K562 (cell line): ENCODE measurements around the gene OBSL1. TPM values are rescaled to one million over a fixed set of nuclear protein-coding genes. Genes with fewer than 3 reads are reported as not detected.

ENCODE experiments used
- CBX2 ChIP-seq: fragments of 200-600 bp; sonication (generic); IDR thresholded peaks from one replicate; pipeline ENCODE4 v1.6.1; 2012; ENCODE audit warnings: mild to moderate bottlenecking, low read length, inconsistent platforms; ENCODE audit not compliant: insufficient read depth, poor library complexity, severe bottlenecking
- CHD1 ChIP-seq: fragments of 200-600 bp; sonication (generic); IDR thresholded peaks from one replicate; pipeline ENCODE4 v1.6.1; 2012; ENCODE audit warnings: mild to moderate bottlenecking, moderate library complexity, low read length, inconsistent platforms
- CHD4 ChIP-seq: fragments of 200-600 bp; sonication (generic); IDR thresholded peaks from 3 replicates; pipeline ENCODE4 v1.6.1; 2012; ENCODE audit warnings: low read depth, mild to moderate bottlenecking, mixed read lengths, low read length, inconsistent platforms; ENCODE audit not compliant: insufficient read depth, insufficient replicate concordance, poor library complexity, severe bottlenecking
- EGR1 ChIP-seq: fragments of 450-650 bp; conservative IDR thresholded peaks from 2 replicates; pipeline ENCODE4 v1.6.1; 2017; ENCODE audit warnings: mild to moderate bottlenecking
- EWSR1 ChIP-seq: fragments of 450-650 bp; IDR thresholded peaks from 2 replicates; pipeline ENCODE4 v1.6.1; 2018; ENCODE audit warnings: borderline replicate concordance, mild to moderate bottlenecking, low read depth, moderate library complexity; ENCODE audit not compliant: partially characterized antibody
- HMG20A ChIP-seq: fragments of 450-650 bp; formaldehyde crosslinking; conservative IDR thresholded peaks from 2 replicates; pipeline ENCODE4 v1.4.0; 2020; ENCODE audit warnings: mild to moderate bottlenecking, mixed read lengths
- KDM2B ChIP-seq: fragments of 250-450 bp; sonication (Bioruptor Pico); IDR thresholded peaks from 2 replicates; pipeline ENCODE4 v1.8.0; 2021; ENCODE audit warnings: mild to moderate bottlenecking, moderate library complexity
- KLF16 ChIP-seq: IDR thresholded peaks from 2 replicates; pipeline ENCODE4 v1.6.1; 2016; ENCODE audit warnings: antibody characterized with exemption
- L3MBTL2 ChIP-seq: fragments of 450-650 bp; IDR thresholded peaks from 2 replicates; pipeline ENCODE4 v1.6.1; 2016; ENCODE audit warnings: mild to moderate bottlenecking, moderate library complexity
- POU5F1 ChIP-seq: fragments of 150-350 bp; IDR thresholded peaks from 2 replicates; pipeline ENCODE4 v1.6.1; 2014; ENCODE audit warnings: borderline replicate concordance, low read length, low read depth, mild to moderate bottlenecking; ENCODE audit not compliant: partially characterized antibody
- PYGO2 ChIP-seq: fragments of 450-650 bp; IDR thresholded peaks from 2 replicates; pipeline ENCODE4 v1.6.1; 2016; ENCODE audit warnings: mild to moderate bottlenecking, missing genetic modification characterization, moderate library complexity, missing compliant biosample characterization
- SMAD4 ChIP-seq: fragments of 250-450 bp; sonication (Bioruptor Pico); conservative IDR thresholded peaks from 2 replicates; pipeline ENCODE4 v1.8.0; 2021; ENCODE audit warnings: inconsistent platforms, mild to moderate bottlenecking, moderate library complexity
- SOX6 ChIP-seq: fragments of 450-650 bp; IDR thresholded peaks from 2 replicates; pipeline ENCODE4 v1.6.1; 2014; ENCODE audit warnings: mild to moderate bottlenecking
- STAT5A ChIP-seq: IDR thresholded peaks from 2 replicates; pipeline ENCODE4 v1.6.1; 2012; ENCODE audit warnings: low read length, inconsistent platforms, borderline replicate concordance
- YBX1 ChIP-seq: fragments of 450-650 bp; IDR thresholded peaks from 2 replicates; pipeline ENCODE4 v1.7.1; 2016; ENCODE audit warnings: mild to moderate bottlenecking
- ZC3H4 ChIP-seq: sonication (generic); formaldehyde crosslinking; IDR thresholded peaks from 2 replicates; pipeline ENCODE4 v1.9.0; 2021; ENCODE audit warnings: missing genetic modification reagents, borderline replicate concordance
- ZFP1 ChIP-seq: fragments of 450-650 bp; formaldehyde crosslinking; IDR thresholded peaks from 2 replicates; pipeline ENCODE4 v1.4.0; 2020; ENCODE audit warnings: mild to moderate bottlenecking, mixed read lengths
- ZNF3 ChIP-seq: fragments of 250-450 bp; sonication (Bioruptor Pico); IDR thresholded peaks from 2 replicates; pipeline ENCODE4 v1.5.0; 2021; ENCODE audit warnings: mild to moderate bottlenecking, moderate library complexity
- ZSCAN32 ChIP-seq: fragments of 450-650 bp; formaldehyde crosslinking; IDR thresholded peaks from 2 replicates; pipeline ENCODE4 v1.4.0; 2020; ENCODE audit warnings: mild to moderate bottlenecking, moderate library complexity
- polyA plus RNA-seq, 8 experiments: library from polyadenylated mRNA; depleted of rRNA in 4 of 8; stranded (reverse) in 5 of 8; unstranded in 3 of 8; fragments of >200 nt; fragmentation: Nextera tagmentation in 2 of 8; fragmentation: Illumina TruSeq in 1 of 8; extraction: Ambion mirVana in 2 of 8; extraction: Trizol in 1 of 8; gene quantifications; 2 replicates each; pipeline versions ENCODE4 v1.2.1 to v1.2.3, GENCODE V29; 2011 to 2014; ENCODE audit warnings: inconsistent platforms in 1 of 8, missing spikeins in 1 of 8
- total RNA-seq, 7 experiments: library from RNA; depleted of rRNA in 6 of 7; stranded (reverse); fragments of >200 nt in 6 of 7; fragmentation: Illumina TruSeq in 2 of 7; extraction: Trizol in 2 of 7; gene quantifications; 2 replicates each; pipeline versions ENCODE4 v1.2.1 to v1.2.3, GENCODE V29; 2011 to 2021; ENCODE audit warnings: low replicate concordance in 1 of 7
- TF ChIP-seq, protein P1 (sequence below): fragments of 250-450 bp; sonication (Bioruptor Pico); IDR thresholded peaks from 2 replicates; pipeline ENCODE4 v1.5.0; 2021
- TF ChIP-seq, protein P2 (sequence below): fragments of 150-350 bp; IDR thresholded peaks from 2 replicates; pipeline ENCODE4 v1.6.1; 2014; ENCODE audit warnings: low read depth, mild to moderate bottlenecking, low read length, borderline replicate concordance
- TF ChIP-seq, protein P3 (sequence below): sonication (generic); IDR thresholded peaks from 2 replicates; pipeline ENCODE4 v1.6.1; 2016
- TF ChIP-seq, protein P4 (sequence below): fragments of 450-650 bp; IDR thresholded peaks from 2 replicates; pipeline ENCODE4 v1.7.0; 2016; ENCODE audit warnings: borderline replicate concordance

Gene OBSL1
- total and polyA plus RNA-seq, 9 of the 15 experiments (the other 6 are each of a cell fraction or from before 2014, with no cell fraction given) = 1.2 to 26.6 (median 8.6) TPM

DNA sequence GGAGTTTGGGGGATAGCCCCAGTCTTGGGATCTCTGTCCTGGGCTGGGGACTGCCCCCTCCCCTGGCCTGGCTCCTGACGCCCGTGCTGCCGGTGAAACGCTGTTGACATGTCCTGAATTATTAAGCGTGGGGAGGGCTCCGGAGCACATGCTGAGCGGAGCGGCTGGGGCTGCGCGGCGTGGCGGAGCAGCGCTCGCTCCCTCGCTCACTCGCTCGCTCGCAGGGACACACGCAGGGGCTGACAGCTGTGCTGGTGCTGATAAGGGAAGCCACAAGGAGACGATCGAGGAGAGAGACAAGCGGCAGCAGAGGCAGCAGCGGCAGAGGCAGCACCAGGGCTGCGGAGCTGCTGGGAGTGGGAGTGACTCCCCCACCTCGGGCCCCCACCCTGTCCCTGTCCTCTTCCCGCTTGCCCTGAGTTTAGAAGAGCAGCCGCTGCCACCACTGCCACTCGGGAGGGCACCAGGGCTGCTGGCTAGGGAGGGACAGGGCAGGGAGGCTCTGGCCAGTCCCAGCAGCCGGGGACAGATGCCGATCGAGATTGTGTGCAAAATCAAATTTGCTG, 57.1 kb downstream of the OBSL1 start, which contains the start of gene ASIC4 (continued):
- TF ChIP-seq, protein P1, sequence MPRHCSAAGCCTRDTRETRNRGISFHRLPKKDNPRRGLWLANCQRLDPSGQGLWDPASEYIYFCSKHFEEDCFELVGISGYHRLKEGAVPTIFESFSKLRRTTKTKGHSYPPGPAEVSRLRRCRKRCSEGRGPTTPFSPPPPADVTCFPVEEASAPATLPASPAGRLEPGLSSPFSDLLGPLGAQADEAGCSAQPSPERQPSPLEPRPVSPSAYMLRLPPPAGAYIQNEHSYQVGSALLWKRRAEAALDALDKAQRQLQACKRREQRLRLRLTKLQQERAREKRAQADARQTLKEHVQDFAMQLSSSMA (CRISPR knock-in tag) = no peak
- TF ChIP-seq PYGO2 (tag) (no peak), KLF16 (peak; percentile 87), POU5F1 (no peak), ZC3H4 (CRISPR knock-in tag) (no peak), CHD1 (no peak), KDM2B (no peak), HMG20A (CRISPR knock-in tag) (no peak), ZFP1 (CRISPR knock-in tag) (no peak), EWSR1 (no peak), ZNF3 (CRISPR knock-in tag) (no peak), YBX1 (no peak), ZSCAN32 (CRISPR knock-in tag) (no peak; the same call in 1 of the 2 replicates), CHD4 (no peak), CBX2 (no peak), L3MBTL2 (peak; percentile 93), SMAD4 (CRISPR knock-in tag) (peak; percentile 97), EGR1 (peak; percentile 59), STAT5A (peak; percentile 79), SOX6 (peak; percentile 91)
- TF ChIP-seq, protein P2, sequence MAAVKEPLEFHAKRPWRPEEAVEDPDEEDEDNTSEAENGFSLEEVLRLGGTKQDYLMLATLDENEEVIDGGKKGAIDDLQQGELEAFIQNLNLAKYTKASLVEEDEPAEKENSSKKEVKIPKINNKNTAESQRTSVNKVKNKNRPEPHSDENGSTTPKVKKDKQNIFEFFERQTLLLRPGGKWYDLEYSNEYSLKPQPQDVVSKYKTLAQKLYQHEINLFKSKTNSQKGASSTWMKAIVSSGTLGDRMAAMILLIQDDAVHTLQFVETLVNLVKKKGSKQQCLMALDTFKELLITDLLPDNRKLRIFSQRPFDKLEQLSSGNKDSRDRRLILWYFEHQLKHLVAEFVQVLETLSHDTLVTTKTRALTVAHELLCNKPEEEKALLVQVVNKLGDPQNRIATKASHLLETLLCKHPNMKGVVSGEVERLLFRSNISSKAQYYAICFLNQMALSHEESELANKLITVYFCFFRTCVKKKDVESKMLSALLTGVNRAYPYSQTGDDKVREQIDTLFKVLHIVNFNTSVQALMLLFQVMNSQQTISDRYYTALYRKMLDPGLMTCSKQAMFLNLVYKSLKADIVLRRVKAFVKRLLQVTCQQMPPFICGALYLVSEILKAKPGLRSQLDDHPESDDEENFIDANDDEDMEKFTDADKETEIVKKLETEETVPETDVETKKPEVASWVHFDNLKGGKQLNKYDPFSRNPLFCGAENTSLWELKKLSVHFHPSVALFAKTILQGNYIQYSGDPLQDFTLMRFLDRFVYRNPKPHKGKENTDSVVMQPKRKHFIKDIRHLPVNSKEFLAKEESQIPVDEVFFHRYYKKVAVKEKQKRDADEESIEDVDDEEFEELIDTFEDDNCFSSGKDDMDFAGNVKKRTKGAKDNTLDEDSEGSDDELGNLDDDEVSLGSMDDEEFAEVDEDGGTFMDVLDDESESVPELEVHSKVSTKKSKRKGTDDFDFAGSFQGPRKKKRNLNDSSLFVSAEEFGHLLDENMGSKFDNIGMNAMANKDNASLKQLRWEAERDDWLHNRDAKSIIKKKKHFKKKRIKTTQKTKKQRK = no peak
- TF ChIP-seq, protein P3, sequence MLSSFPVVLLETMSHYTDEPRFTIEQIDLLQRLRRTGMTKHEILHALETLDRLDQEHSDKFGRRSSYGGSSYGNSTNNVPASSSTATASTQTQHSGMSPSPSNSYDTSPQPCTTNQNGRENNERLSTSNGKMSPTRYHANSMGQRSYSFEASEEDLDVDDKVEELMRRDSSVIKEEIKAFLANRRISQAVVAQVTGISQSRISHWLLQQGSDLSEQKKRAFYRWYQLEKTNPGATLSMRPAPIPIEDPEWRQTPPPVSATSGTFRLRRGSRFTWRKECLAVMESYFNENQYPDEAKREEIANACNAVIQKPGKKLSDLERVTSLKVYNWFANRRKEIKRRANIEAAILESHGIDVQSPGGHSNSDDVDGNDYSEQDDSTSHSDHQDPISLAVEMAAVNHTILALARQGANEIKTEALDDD = no peak
- TF ChIP-seq, protein P4, sequence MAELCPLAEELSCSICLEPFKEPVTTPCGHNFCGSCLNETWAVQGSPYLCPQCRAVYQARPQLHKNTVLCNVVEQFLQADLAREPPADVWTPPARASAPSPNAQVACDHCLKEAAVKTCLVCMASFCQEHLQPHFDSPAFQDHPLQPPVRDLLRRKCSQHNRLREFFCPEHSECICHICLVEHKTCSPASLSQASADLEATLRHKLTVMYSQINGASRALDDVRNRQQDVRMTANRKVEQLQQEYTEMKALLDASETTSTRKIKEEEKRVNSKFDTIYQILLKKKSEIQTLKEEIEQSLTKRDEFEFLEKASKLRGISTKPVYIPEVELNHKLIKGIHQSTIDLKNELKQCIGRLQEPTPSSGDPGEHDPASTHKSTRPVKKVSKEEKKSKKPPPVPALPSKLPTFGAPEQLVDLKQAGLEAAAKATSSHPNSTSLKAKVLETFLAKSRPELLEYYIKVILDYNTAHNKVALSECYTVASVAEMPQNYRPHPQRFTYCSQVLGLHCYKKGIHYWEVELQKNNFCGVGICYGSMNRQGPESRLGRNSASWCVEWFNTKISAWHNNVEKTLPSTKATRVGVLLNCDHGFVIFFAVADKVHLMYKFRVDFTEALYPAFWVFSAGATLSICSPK = no peak
